ENCODE data around the gene HAUS1.

DNA sequence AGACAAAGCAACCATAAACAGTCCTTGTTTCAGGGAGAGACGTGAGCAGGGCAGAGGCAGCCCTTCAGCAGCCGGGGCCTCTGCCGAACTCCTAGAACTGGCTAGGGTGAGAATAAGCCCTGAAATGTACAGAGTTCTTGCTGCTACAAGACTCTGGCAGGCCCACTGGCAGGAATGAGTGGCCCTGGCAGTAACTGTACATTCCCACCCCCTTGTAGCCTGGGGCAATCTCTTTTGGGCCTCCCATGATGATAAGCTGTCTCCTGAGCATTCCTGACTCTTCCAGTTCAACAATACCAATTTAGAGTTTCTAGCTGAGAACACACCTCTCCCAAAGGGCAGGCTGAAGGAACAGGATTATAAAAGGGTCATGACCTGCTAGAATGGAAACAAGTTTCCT, 54.3 kb downstream of the HAUS1 start:
- no peak for TF ChIP-seq POLR2A (IDR thresholded peaks at IDR 0.05; ENCODE audit: low read depth, low read length)
- no peak for TF ChIP-seq POLR2AphosphoS5 (IDR thresholded peaks at IDR 0.05; ENCODE audit: low read depth, low read length)
- no peak for TF ChIP-seq SPI1 (IDR thresholded peaks at IDR 0.05; ENCODE audit: low read depth, low read length)
- no peak for TF ChIP-seq TAF1 (IDR thresholded peaks at IDR 0.05; ENCODE audit: low read depth, low read length)

Data from GM12891 (cell line).